Liver (tissue), 9 donors: ENCODE data around the gene PDE3B. TPM values are rescaled to one million over a fixed set of nuclear protein-coding genes. Genes with fewer than 3 reads are reported as not detected.

ENCODE experiments used
- DNase-seq: peaks from one replicate; pipeline ENCODE4 v3.0.0-alpha.2; 2017; ENCODE audit warnings: low spot score
- H3K27ac ChIP-seq, 2 donors: one replicate each; pipeline ENCODE4 v1.7.0; 2013; ENCODE audit warnings: inconsistent platforms in 2 of 2, low read length in 2 of 2, control low read depth in 1 of 2, low read depth in 1 of 2, mild to moderate bottlenecking in 1 of 2
- H3K27me3 ChIP-seq, 4 donors: one replicate each; pipeline versions ENCODE4 v1.6.1 to v1.7.0; 2013; ENCODE audit warnings: low read length in 3 of 4, inconsistent platforms in 1 of 4, mild to moderate bottlenecking in 1 of 4, moderate library complexity in 1 of 4; ENCODE audit not compliant: control insufficient read depth in 4 of 4, insufficient read depth in 4 of 4
- H3K36me3 ChIP-seq, 4 donors: one replicate each; pipeline versions ENCODE4 v1.6.1 to v1.7.0; 2013; ENCODE audit warnings: low read length in 3 of 4, mild to moderate bottlenecking in 3 of 4, low read depth in 1 of 4, moderate library complexity in 1 of 4; ENCODE audit not compliant: control insufficient read depth in 4 of 4, insufficient read depth in 3 of 4
- H3K4me1 ChIP-seq, 4 donors: one replicate each; pipeline versions ENCODE4 v1.6.1 to v1.7.0; 2013; ENCODE audit warnings: low read length in 3 of 4, mild to moderate bottlenecking in 3 of 4, moderate library complexity in 1 of 4; ENCODE audit not compliant: control insufficient read depth in 4 of 4, insufficient read depth in 4 of 4
- H3K4me3 ChIP-seq, 3 donors: one replicate each; pipeline versions ENCODE4 v1.6.1 to v1.7.0; 2013; ENCODE audit warnings: low read length in 3 of 3, control low read depth in 1 of 3, low read depth in 1 of 3, mild to moderate bottlenecking in 1 of 3
- H3K9ac ChIP-seq, 2 donors: one replicate each; pipeline ENCODE4 v1.7.0; 2013; ENCODE audit warnings: low read length in 2 of 2, mild to moderate bottlenecking in 2 of 2, moderate library complexity in 2 of 2, control low read depth in 1 of 2, low read depth in 1 of 2
- H3K9me3 ChIP-seq, 4 donors: one replicate each; pipeline versions ENCODE4 v1.6.1 to v1.7.0; 2013; ENCODE audit warnings: low read length in 3 of 4; ENCODE audit not compliant: control insufficient read depth in 4 of 4
- EGR1 ChIP-seq, 2 donors: IDR thresholded peaks; 2 replicates each; pipeline ENCODE4 v1.6.1; 2016 to 2018; ENCODE audit warnings: antibody characterized with exemption in 2 of 2, low read depth in 2 of 2
- FOXA1 ChIP-seq: IDR thresholded peaks from 2 replicates; pipeline ENCODE4 v1.6.1; 2016; ENCODE audit warnings: antibody characterized with exemption
- GABPA ChIP-seq, 2 donors: IDR thresholded peaks in 1 of 2; conservative IDR thresholded peaks in 1 of 2; 2 replicates each; pipeline ENCODE4 v1.6.1; 2016; ENCODE audit warnings: antibody characterized with exemption in 2 of 2, mild to moderate bottlenecking in 1 of 2, moderate library complexity in 1 of 2
- HNF4A ChIP-seq, 2 donors: conservative IDR thresholded peaks; 2 replicates each; pipeline ENCODE4 v1.6.1; 2016; ENCODE audit warnings: antibody characterized with exemption in 2 of 2, mild to moderate bottlenecking in 2 of 2
- HNF4G ChIP-seq: IDR thresholded peaks from 2 replicates; pipeline ENCODE4 v1.6.1; 2016; ENCODE audit warnings: antibody characterized with exemption
- JUND ChIP-seq, 2 donors: IDR thresholded peaks; 2 replicates each; pipeline ENCODE4 v1.6.1; 2016; ENCODE audit warnings: antibody characterized with exemption in 2 of 2
- MAX ChIP-seq: IDR thresholded peaks from 2 replicates; pipeline ENCODE4 v1.6.1; 2016; ENCODE audit warnings: antibody characterized with exemption
- NR2F2 ChIP-seq: IDR thresholded peaks from 2 replicates; pipeline ENCODE4 v1.6.1; 2016; ENCODE audit warnings: antibody characterized with exemption
- RAD21 ChIP-seq, 2 donors: IDR thresholded peaks; 2 replicates each; pipeline ENCODE4 v1.6.1; 2016; ENCODE audit warnings: antibody characterized with exemption in 2 of 2, mild to moderate bottlenecking in 2 of 2
- SP1 ChIP-seq: IDR thresholded peaks from 2 replicates; pipeline ENCODE4 v1.6.1; 2018; ENCODE audit warnings: antibody characterized with exemption, mild to moderate bottlenecking
- YY1 ChIP-seq: IDR thresholded peaks from 2 replicates; pipeline ENCODE4 v1.6.1; 2016; ENCODE audit warnings: antibody characterized with exemption, mild to moderate bottlenecking
- WGBS: extraction: QIAGEN DNeasy Blood & Tissue Kit; methylation state at CpG from one replicate; pipeline ENCODE4 v1.1.7; 2013; 5-methylcytosine and 5-hydroxymethylcytosine counted together
- polyA plus RNA-seq, 2 donors: library from polyadenylated mRNA; stranded (reverse) in 1 of 2; unstranded in 1 of 2; fragments of 200-250 nt in 1 of 2; fragments of >200 nt in 1 of 2; fragmentation: Nextera tagmentation in 1 of 2; extraction: Ambion mirVana in 1 of 2; gene quantifications; one replicate each; pipeline versions ENCODE4 v1.2.1 to v1.2.3, GENCODE V29; 2013 to 2015
- total RNA-seq, 2 donors: library from RNA; depleted of rRNA; stranded (reverse); fragments of >200 nt; gene quantifications; one replicate each; pipeline ENCODE4 v1.2.3, GENCODE V29; 2014
- TF ChIP-seq, protein P1 (sequence below): IDR thresholded peaks from 2 replicates; pipeline ENCODE4 v1.6.1; 2016; ENCODE audit warnings: antibody characterized with exemption
- TF ChIP-seq, protein P2 (sequence below): IDR thresholded peaks from 2 replicates; pipeline ENCODE4 v1.6.1; 2016; ENCODE audit warnings: antibody characterized with exemption, mild to moderate bottlenecking
- TF ChIP-seq, protein P3 (sequence below): fragments of 150-350 bp; IDR thresholded peaks from 2 replicates; pipeline ENCODE4 v1.5.1; 2017; ENCODE audit warnings: improper control_type of control experiment, low read depth, low read length; ENCODE audit not compliant: missing input control
- donor health status: healthy.
- donor health status: healthy.
- donor health status: healthy.
- donor health status: healthy.
- donor health status: healthy.

Gene PDE3B
- total and polyA plus RNA-seq, 4 donors, result 11.3 to 43.1 (median 21.7) TPM

DNA sequence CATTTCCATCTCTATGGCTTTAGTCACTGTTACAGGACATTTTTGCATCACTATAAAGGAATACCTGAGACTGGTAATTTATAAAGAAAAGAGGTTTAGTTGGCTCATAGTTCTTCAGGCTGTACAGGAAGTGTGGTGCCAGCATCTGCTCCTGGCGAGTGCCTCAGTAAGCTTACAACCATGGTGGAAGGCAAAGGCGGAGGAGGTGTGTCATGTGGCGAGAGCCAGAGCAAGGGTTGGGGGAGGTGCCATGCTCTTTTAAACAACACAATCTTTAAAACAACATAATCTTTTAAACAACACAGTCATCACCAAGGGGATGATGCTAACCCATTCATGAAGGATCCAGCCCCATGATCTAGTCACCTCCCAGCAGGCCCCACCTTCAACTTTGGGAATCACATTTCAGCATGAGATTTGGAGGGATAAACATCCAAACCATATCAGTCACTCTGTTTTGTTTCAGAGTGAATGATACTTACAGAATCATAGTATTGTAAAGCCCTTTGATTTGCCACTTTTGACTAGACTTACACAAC is 103.3 kb downstream of the PDE3B start:
- Histone ChIP-seq H3K27ac (no peak overlapping the region), H3K27me3 (no peaks in the 10 kb centered on the region), H3K4me3 (no peak overlapping the region), H3K4me1 (peaks cover 0 to 5% (median 3%) of the 10 kb centered on the region in 4 donors), H3K36me3 (no peaks in the 10 kb centered on the region), H3K9ac (no peak overlapping the region), H3K9me3 (no peaks in the 10 kb centered on the region)
- WGBS, result 96% methylated on average over 3 of the region's 3 CpGs
- TF ChIP-seq JUND (IDR thresholded peaks at IDR 0.05), result no peak
- TF ChIP-seq, protein P1, sequence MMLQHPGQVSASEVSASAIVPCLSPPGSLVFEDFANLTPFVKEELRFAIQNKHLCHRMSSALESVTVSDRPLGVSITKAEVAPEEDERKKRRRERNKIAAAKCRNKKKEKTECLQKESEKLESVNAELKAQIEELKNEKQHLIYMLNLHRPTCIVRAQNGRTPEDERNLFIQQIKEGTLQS, result no peak
- TF ChIP-seq, protein P2, sequence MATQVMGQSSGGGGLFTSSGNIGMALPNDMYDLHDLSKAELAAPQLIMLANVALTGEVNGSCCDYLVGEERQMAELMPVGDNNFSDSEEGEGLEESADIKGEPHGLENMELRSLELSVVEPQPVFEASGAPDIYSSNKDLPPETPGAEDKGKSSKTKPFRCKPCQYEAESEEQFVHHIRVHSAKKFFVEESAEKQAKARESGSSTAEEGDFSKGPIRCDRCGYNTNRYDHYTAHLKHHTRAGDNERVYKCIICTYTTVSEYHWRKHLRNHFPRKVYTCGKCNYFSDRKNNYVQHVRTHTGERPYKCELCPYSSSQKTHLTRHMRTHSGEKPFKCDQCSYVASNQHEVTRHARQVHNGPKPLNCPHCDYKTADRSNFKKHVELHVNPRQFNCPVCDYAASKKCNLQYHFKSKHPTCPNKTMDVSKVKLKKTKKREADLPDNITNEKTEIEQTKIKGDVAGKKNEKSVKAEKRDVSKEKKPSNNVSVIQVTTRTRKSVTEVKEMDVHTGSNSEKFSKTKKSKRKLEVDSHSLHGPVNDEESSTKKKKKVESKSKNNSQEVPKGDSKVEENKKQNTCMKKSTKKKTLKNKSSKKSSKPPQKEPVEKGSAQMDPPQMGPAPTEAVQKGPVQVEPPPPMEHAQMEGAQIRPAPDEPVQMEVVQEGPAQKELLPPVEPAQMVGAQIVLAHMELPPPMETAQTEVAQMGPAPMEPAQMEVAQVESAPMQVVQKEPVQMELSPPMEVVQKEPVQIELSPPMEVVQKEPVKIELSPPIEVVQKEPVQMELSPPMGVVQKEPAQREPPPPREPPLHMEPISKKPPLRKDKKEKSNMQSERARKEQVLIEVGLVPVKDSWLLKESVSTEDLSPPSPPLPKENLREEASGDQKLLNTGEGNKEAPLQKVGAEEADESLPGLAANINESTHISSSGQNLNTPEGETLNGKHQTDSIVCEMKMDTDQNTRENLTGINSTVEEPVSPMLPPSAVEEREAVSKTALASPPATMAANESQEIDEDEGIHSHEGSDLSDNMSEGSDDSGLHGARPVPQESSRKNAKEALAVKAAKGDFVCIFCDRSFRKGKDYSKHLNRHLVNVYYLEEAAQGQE, result no peak
- no peak for TF ChIP-seq HNF4G
- TF ChIP-seq, protein P3, sequence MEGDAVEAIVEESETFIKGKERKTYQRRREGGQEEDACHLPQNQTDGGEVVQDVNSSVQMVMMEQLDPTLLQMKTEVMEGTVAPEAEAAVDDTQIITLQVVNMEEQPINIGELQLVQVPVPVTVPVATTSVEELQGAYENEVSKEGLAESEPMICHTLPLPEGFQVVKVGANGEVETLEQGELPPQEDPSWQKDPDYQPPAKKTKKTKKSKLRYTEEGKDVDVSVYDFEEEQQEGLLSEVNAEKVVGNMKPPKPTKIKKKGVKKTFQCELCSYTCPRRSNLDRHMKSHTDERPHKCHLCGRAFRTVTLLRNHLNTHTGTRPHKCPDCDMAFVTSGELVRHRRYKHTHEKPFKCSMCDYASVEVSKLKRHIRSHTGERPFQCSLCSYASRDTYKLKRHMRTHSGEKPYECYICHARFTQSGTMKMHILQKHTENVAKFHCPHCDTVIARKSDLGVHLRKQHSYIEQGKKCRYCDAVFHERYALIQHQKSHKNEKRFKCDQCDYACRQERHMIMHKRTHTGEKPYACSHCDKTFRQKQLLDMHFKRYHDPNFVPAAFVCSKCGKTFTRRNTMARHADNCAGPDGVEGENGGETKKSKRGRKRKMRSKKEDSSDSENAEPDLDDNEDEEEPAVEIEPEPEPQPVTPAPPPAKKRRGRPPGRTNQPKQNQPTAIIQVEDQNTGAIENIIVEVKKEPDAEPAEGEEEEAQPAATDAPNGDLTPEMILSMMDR, result no peak
- no peak for TF ChIP-seq YY1
- TF ChIP-seq RAD21 (IDR thresholded peaks at IDR 0.05), result no peak
- no peak for TF ChIP-seq NR2F2
- no peak for TF ChIP-seq FOXA1
- no peak for TF ChIP-seq SP1
- no peak for TF ChIP-seq EGR1 (IDR thresholded peaks at IDR 0.05; ENCODE audit: low read depth in 2 of 2)
- no peak for TF ChIP-seq HNF4A (conservative IDR thresholded peaks at IDR 0.05)
- no peak for DNase-seq

GRCh38 chr11:14748090-14748489 is 104.5 kb downstream of the PDE3B start:
- Histone ChIP-seq H3K36me3 (no peaks in the 10 kb centered on the region), H3K27ac (no peak overlapping the region), H3K9ac (no peak overlapping the region), H3K4me3 (no peak overlapping the region), H3K4me1 (peaks cover 0 to 15% (median 5%) of the 10 kb centered on the region in 4 donors), H3K27me3 (no peaks in the 10 kb centered on the region), H3K9me3 (no peaks in the 10 kb centered on the region)
- WGBS, result 85% methylated on average over 1 of the region's 1 CpG
- no peak for DNase-seq
- TF ChIP-seq MAX (no peak), GABPA (IDR thresholded peaks at IDR 0.05 in 1 of 2, conservative IDR thresholded peaks at IDR 0.05 in 1 of 2) (no peak)
